Sigmoid colon (tissue), 4 donors: ENCODE results near the gene BCORL1.

Experiments
- POLR2A ChIP-seq, 2 donors: fragments of 450-650 bp; IDR thresholded peaks; one replicate each; pipeline ENCODE4 v1.6.1; 2016; ENCODE audit warnings: antibody characterized with exemption in 2 of 2, mild to moderate bottlenecking in 2 of 2, moderate library complexity in 2 of 2
- POLR2AphosphoS5 ChIP-seq, 4 donors: sonication (generic); formaldehyde crosslinking; IDR thresholded peaks; one replicate each; pipeline ENCODE4 v1.6.1; 2017; ENCODE audit warnings: antibody characterized with exemption in 4 of 4
- TF ChIP-seq, protein P1 (sequence below), 4 experiments: fragments of 450-650 bp in 3 of 4; fragments of 200-600 bp in 1 of 4; IDR thresholded peaks; one replicate each; pipeline ENCODE4 v1.5.1; 2016 to 2019; ENCODE audit warnings: antibody characterized with exemption in 4 of 4, mild to moderate bottlenecking in 3 of 4, moderate library complexity in 2 of 4

DNA sequence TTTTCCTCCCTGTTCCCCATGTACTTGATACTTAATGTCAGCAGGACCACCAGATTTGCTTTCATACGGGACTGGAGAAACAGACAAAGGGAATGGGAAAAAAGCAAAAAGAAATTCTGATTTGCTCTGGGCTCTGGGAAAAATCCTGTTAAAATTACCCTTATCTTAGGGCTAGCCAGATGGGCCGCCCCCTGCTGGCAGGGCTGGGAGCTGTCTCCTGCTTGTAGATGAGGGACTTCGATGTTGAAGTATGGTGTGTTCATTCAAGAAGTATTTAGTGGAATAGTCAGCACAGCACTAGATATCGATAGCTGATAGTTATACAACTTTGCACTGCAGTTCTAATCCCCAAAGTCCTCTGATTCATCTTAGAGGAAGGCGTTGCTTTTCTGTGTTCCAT is 45.8 kb downstream of the BCORL1 start:
- TF ChIP-seq, protein P1, sequence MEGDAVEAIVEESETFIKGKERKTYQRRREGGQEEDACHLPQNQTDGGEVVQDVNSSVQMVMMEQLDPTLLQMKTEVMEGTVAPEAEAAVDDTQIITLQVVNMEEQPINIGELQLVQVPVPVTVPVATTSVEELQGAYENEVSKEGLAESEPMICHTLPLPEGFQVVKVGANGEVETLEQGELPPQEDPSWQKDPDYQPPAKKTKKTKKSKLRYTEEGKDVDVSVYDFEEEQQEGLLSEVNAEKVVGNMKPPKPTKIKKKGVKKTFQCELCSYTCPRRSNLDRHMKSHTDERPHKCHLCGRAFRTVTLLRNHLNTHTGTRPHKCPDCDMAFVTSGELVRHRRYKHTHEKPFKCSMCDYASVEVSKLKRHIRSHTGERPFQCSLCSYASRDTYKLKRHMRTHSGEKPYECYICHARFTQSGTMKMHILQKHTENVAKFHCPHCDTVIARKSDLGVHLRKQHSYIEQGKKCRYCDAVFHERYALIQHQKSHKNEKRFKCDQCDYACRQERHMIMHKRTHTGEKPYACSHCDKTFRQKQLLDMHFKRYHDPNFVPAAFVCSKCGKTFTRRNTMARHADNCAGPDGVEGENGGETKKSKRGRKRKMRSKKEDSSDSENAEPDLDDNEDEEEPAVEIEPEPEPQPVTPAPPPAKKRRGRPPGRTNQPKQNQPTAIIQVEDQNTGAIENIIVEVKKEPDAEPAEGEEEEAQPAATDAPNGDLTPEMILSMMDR (IDR thresholded peaks at IDR 0.05), result peak; percentile 27 to 62 (median 39)
- TF ChIP-seq POLR2A (IDR thresholded peaks at IDR 0.05) (no peak), POLR2AphosphoS5 (IDR thresholded peaks at IDR 0.05) (no peak)
